ENCODE measurements around the gene GRPR.

The GRPR gene

GRCh38 chrX:16188687-16189086, 65.3 kb downstream of the GRPR start:
- no peak for TF ChIP-seq SIN3A (IDR thresholded peaks at IDR 0.05; ENCODE audit: borderline replicate concordance, insufficient read depth, low read length)
- no peak for TF ChIP-seq TAF1 (IDR thresholded peaks at IDR 0.05; ENCODE audit: borderline replicate concordance, insufficient read depth, low read length)
- no peak for TF ChIP-seq FOXP2 (optimal IDR thresholded peaks at IDR 0.05; ENCODE audit: borderline replicate concordance, extremely low read depth, extremely low read length, insufficient read depth)
- TF ChIP-seq POLR2AphosphoS5 (IDR thresholded peaks at IDR 0.05; ENCODE audit: low read depth, low read length) = no peak
- TF ChIP-seq REST (IDR thresholded peaks at IDR 0.05; ENCODE audit: insufficient read depth in 1 of 2, low read depth in 2 of 2, low read length in 2 of 2) = no peak

GRCh38 chrX:16191605-16192004, 68.2 kb downstream of the GRPR start:
- no peak for TF ChIP-seq TAF1 (IDR thresholded peaks at IDR 0.05; ENCODE audit: borderline replicate concordance, insufficient read depth, low read length)

- TF ChIP-seq TAF1 (IDR thresholded peaks at IDR 0.05; ENCODE audit: borderline replicate concordance, insufficient read depth, low read length) = no peak
- TF ChIP-seq SIN3A (IDR thresholded peaks at IDR 0.05; ENCODE audit: borderline replicate concordance, insufficient read depth, low read length) = no peak
- no peak for TF ChIP-seq REST (IDR thresholded peaks at IDR 0.05; ENCODE audit: insufficient read depth in 1 of 2, low read depth in 2 of 2, low read length in 2 of 2)
- no peak for TF ChIP-seq FOXP2 (optimal IDR thresholded peaks at IDR 0.05; ENCODE audit: borderline replicate concordance, extremely low read depth, extremely low read length, insufficient read depth)
- no peak for TF ChIP-seq POLR2AphosphoS5 (IDR thresholded peaks at IDR 0.05; ENCODE audit: low read depth, low read length)
Measured at GRCh38 chrX:16196829-16197228, 73.5 kb downstream of the GRPR start.

GRCh38 chrX:16199343-16199742, 76.0 kb downstream of the GRPR start:
- TF ChIP-seq FOXP2 (optimal IDR thresholded peaks at IDR 0.05; ENCODE audit: borderline replicate concordance, extremely low read depth, extremely low read length, insufficient read depth) (no peak), SIN3A (IDR thresholded peaks at IDR 0.05; ENCODE audit: borderline replicate concordance, insufficient read depth, low read length) (no peak), REST (IDR thresholded peaks at IDR 0.05; ENCODE audit: insufficient read depth in 1 of 2, low read depth in 2 of 2, low read length in 2 of 2) (no peak), POLR2AphosphoS5 (IDR thresholded peaks at IDR 0.05; ENCODE audit: low read depth, low read length) (no peak), TAF1 (IDR thresholded peaks at IDR 0.05; ENCODE audit: borderline replicate concordance, insufficient read depth, low read length) (no peak)

- no peak for TF ChIP-seq REST (IDR thresholded peaks at IDR 0.05; ENCODE audit: insufficient read depth in 1 of 2, low read depth in 2 of 2, low read length in 2 of 2)
- TF ChIP-seq POLR2AphosphoS5 (IDR thresholded peaks at IDR 0.05; ENCODE audit: low read depth, low read length) = no peak
- TF ChIP-seq TAF1 (IDR thresholded peaks at IDR 0.05; ENCODE audit: borderline replicate concordance, insufficient read depth, low read length) = no peak
- no peak for TF ChIP-seq SIN3A (IDR thresholded peaks at IDR 0.05; ENCODE audit: borderline replicate concordance, insufficient read depth, low read length)
- no peak for TF ChIP-seq FOXP2 (optimal IDR thresholded peaks at IDR 0.05; ENCODE audit: borderline replicate concordance, extremely low read depth, extremely low read length, insufficient read depth)
Measured at GRCh38 chrX:16202943-16203342, 79.6 kb downstream of the GRPR start.
